Ovary (tissue), 3 donors: ENCODE measurements around the gene KRTAP4-12.

Source experiments
- CTCF ChIP-seq, 3 donors: fragments of 450-650 bp in 2 of 3; fragments of 200-600 bp in 1 of 3; IDR thresholded peaks; one replicate each; pipeline versions ENCODE4 v1.5.1 to v1.8.0; 2016 to 2022; ENCODE audit warnings: antibody characterized with exemption in 3 of 3, mild to moderate bottlenecking in 1 of 3
- EP300 ChIP-seq: sonication (generic); formaldehyde crosslinking; IDR thresholded peaks from one replicate; pipeline ENCODE4 v1.6.1; 2017; ENCODE audit warnings: antibody characterized with exemption
- POLR2A ChIP-seq: fragments of 450-650 bp; IDR thresholded peaks from one replicate; pipeline ENCODE4 v1.6.1; 2017; ENCODE audit warnings: antibody characterized with exemption, mild to moderate bottlenecking, moderate library complexity
- donor health status: DM: no; HTN: no; CAD: no.

GRCh38 chr17:41147531-41148204, 23.7 kb upstream of the KRTAP4-12 start:
- no peak for TF ChIP-seq CTCF (IDR thresholded peaks at IDR 0.05)
- TF ChIP-seq EP300 = no peak
- TF ChIP-seq POLR2A = no peak
